ENCODE data around the gene PDGFRB. TPM values are rescaled to one million over a fixed set of nuclear protein-coding genes. Genes with fewer than 3 reads are reported as not detected.
A peak's percentile ranks its signal among the peaks of the same experiment; 100 is the strongest.

The PDGFRB gene
- polyA plus RNA-seq, 2 of the 4 experiments (the other 2 are of a cell fraction) = 0.22 TPM

GRCh38 chr5:150139334-150139733 lies 16.3 kb downstream of the PDGFRB start:
- TF ChIP-seq CHD2 (IDR thresholded peaks at IDR 0.05; ENCODE audit: low read length, partially characterized antibody) (no peak), POLR2AphosphoS2 (conservative IDR thresholded peaks at IDR 0.05; ENCODE audit: low read length) (no peak), MYC (IDR thresholded peaks at IDR 0.05; ENCODE audit: borderline replicate concordance, low read length) (no peak)
- H3K9me3 ChIP-seq = no peaks in the 10 kb centered on the region
- FAIRE-seq (no peak), DNase-seq (ENCODE audit: low read depth in 1 of 2, low spot score in 1 of 2) (no peak), ATAC-seq (no peak)
- ChIA-PET CTCF (interaction anchor here (1.1 to 5.7 kb wide), 5 partner anchors 9 to 79 kb away, joined by 4 to 32 read pairs (median 17); no protein-coding TSS in a partner anchor), POLR2A (no interaction called here)
- no peak overlapping the region for H3K4me3 ChIP-seq
- peak overlapping the region; percentile 38; the same call in 1 of the 3 replicates for H3K4me2 ChIP-seq
- H3K27ac ChIP-seq = peak overlapping the region; percentile 55 to 93; a peak in 5 of 6 replicates
- 68% methylated on average over 6 of the region's 6 CpGs for WGBS (ENCODE audit: missing lambda C conversion rate)
- peaks cover 66% of the 10 kb centered on the region for H3K4me1 ChIP-seq

GRCh38 chr5:150138551-150139265 lies 16.9 kb downstream of the PDGFRB start:
- ChIA-PET POLR2A (no interaction called here), CTCF (interaction anchor here (0.9 to 5.7 kb wide), 6 partner anchors 8 to 298 kb away, joined by 4 to 32 read pairs (median 12); no protein-coding TSS in a partner anchor)
- Histone ChIP-seq H3K9me3 (no peaks in the 10 kb centered on the region), H3K27ac (peak overlapping the region; percentile 55 to 93), H3K4me3 (no peak overlapping the region), H3K4me1 (peaks cover 59% of the 10 kb centered on the region), H3K4me2 (peak overlapping the region; percentile 38; the same call in 2 of the 3 replicates)
- DNase-seq (ENCODE audit: low read depth in 1 of 2, low spot score in 1 of 2) (no peak), FAIRE-seq (no peak), ATAC-seq (no peak)
- TF ChIP-seq ZFP36 (IDR thresholded peaks at IDR 0.05; ENCODE audit: borderline replicate concordance, partially characterized antibody) (peak; percentile 43), FOXS1 (CRISPR knock-in tag; IDR thresholded peaks at IDR 0.05) (no peak)
- 51% methylated on average over 7 of the region's 10 CpGs for WGBS (ENCODE audit: missing lambda C conversion rate)

- ChIA-PET CTCF (interaction anchor here (0.9 to 5.7 kb wide), 6 partner anchors 8 to 298 kb away, joined by 4 to 32 read pairs (median 14); no protein-coding TSS in a partner anchor), POLR2A (no interaction called here)
- ATAC-seq (no peak), DNase-seq (ENCODE audit: low read depth in 1 of 2, low spot score in 1 of 2) (no peak), FAIRE-seq (no peak)
- no peak overlapping the region for H3K4me3 ChIP-seq
- 87% methylated on average over 5 of the region's 5 CpGs for WGBS (ENCODE audit: missing lambda C conversion rate)
- H3K27ac ChIP-seq = peak overlapping the region; percentile 55 to 93; a peak in 5 of 6 replicates
- no peak for TF ChIP-seq RARB (CRISPR knock-in tag; IDR thresholded peaks at IDR 0.05)
- no peak for TF ChIP-seq EHF (CRISPR knock-in tag; IDR thresholded peaks at IDR 0.05)
- TF ChIP-seq TFCP2L1 (CRISPR knock-in tag; IDR thresholded peaks at IDR 0.05) = no peak
- no peak for TF ChIP-seq CEBPB (IDR thresholded peaks at IDR 0.05)
- no peak for TF ChIP-seq MAFK (IDR thresholded peaks at IDR 0.05; ENCODE audit: partially characterized antibody)
- TF ChIP-seq CBX8 (IDR thresholded peaks at IDR 0.05) = no peak
- TF ChIP-seq ELK1 (IDR thresholded peaks at IDR 0.05; ENCODE audit: low read depth, low read length) = no peak
- no peak for TF ChIP-seq HEYL (CRISPR knock-in tag; IDR thresholded peaks at IDR 0.05)
- TF ChIP-seq FOSL2 (IDR thresholded peaks at IDR 0.05) = no peak
- no peak for TF ChIP-seq FOSL2 (CRISPR knock-in tag; IDR thresholded peaks at IDR 0.05)
- TF ChIP-seq HOXA7 (CRISPR knock-in tag; IDR thresholded peaks at IDR 0.05) = no peak
- TF ChIP-seq FOXS1 (CRISPR knock-in tag; IDR thresholded peaks at IDR 0.05) = no peak
- no peak for TF ChIP-seq ZSCAN20 (CRISPR knock-in tag; IDR thresholded peaks at IDR 0.05)
- no peak for TF ChIP-seq TP53 (CRISPR knock-in tag; IDR thresholded peaks at IDR 0.05)
- no peak for TF ChIP-seq MAX (IDR thresholded peaks at IDR 0.05)
- no peak for TF ChIP-seq PBX3 (IDR thresholded peaks at IDR 0.05)
- no peak for TF ChIP-seq NR3C1 (IDR thresholded peaks at IDR 0.05)
- no peak for TF ChIP-seq RFX5 (IDR thresholded peaks at IDR 0.05)
- TF ChIP-seq RNF2 (IDR thresholded peaks at IDR 0.05; ENCODE audit: borderline replicate concordance, low read depth) = no peak
- no peak for TF ChIP-seq E2F6 (IDR thresholded peaks at IDR 0.05; ENCODE audit: borderline replicate concordance, low read depth)
- no peak for TF ChIP-seq SMC3 (IDR thresholded peaks at IDR 0.05)
- H3K4me1 ChIP-seq = peaks cover 52% of the 10 kb centered on the region
- H3K9me3 ChIP-seq = no peaks in the 10 kb centered on the region
- peak overlapping the region; percentile 38; the same call in 2 of the 3 replicates for H3K4me2 ChIP-seq
Observed at GRCh38 chr5:150137997-150138396, 17.6 kb downstream of the PDGFRB start.

All from A549 (cell line).